ENCODE results near the gene MRPL44. TPM values are rescaled to one million over a fixed set of nuclear protein-coding genes. Genes with fewer than 3 reads are reported as not detected.
A peak's percentile ranks its signal among the peaks of the same experiment; 100 is the strongest.
"Not testable (repeated sequence)": the region's sequence is repeated elsewhere in the genome, so short reads cannot be mapped to it uniquely, and the experiment has no call there.

Gene MRPL44
- total RNA-seq, 1 experiment from 2014 or later, result 58.6 TPM

DNA sequence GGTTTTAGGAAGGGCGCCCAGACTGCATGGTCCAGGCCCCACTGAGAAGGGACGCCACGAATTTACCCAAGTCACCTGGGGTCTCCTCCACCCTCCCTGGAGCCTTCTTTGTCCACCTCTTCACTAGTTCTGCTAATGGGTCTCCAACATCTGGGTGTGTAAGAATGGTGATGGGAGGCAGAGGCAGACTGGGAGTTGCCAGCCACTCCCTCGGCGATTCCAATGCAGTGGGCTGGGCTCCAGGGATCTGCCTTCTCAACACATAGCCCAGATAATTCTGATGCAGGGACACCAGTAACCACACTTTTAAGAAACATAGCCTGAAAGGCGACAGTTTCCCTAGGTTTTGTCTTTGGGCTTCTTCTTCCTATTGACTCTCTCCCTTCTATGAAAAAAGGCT lies 39.1 kb downstream of the MRPL44 start:
- peaks cover 17% of the 10 kb centered on the region for H3K36me3 ChIP-seq
- DNase-seq, result no peak
- no peaks in the 10 kb centered on the region for H3K27me3 ChIP-seq
- no peak overlapping the region for H3K4me3 ChIP-seq
- no peak overlapping the region for H3K27ac ChIP-seq
- H3K4me1 ChIP-seq, result no peaks in the 10 kb centered on the region
- H3K9me3 ChIP-seq (replicated peaks), result no peaks in the 10 kb centered on the region

DNA sequence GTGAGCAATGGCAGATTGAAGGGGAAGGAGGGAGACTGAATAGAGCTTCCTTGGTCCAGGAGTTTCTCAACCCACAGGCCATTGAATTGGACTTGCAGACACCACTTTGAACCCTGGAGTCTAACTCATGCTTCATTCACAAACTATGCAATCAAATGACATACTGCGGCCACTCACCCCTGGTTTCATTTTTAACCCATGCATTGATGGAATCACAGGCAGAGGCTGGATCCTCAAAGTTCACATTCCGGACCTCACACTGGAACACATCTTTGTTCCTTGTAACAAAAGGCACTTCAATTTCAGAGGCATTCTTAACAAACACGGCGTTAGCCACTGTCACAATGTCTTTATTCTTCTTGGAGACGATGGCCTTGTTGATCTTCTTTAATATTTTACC lies 40.7 kb downstream of the MRPL44 start:
- Histone ChIP-seq H3K36me3 (peaks cover 17% of the 10 kb centered on the region), H3K4me3 (no peak overlapping the region), H3K4me1 (no peaks in the 10 kb centered on the region), H3K9me3 (replicated peaks) (no peaks in the 10 kb centered on the region), H3K27me3 (no peaks in the 10 kb centered on the region), H3K27ac (no peak overlapping the region)
- no peak for DNase-seq

DNA sequence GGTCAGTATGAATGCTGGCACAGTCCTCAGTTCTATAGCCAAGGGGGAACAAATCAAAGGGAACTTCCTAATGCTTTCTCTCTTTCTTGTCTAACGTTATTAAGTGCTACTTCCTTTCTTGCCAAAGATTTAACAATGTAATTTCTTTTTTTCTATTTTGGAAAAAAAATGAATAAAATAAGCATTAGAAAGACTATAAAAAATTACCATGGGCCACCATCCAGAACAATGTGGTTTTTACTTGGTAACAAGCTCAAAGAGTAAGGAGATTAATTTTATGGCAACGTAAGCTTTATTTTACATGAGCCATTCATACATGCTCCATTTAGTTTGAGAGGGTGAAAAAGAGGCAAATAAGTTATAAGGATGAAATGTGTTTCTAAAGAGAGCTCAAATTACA lies 41.7 kb downstream of the MRPL44 start:
- Histone ChIP-seq H3K9me3 (replicated peaks) (no peaks in the 10 kb centered on the region), H3K27me3 (no peaks in the 10 kb centered on the region), H3K36me3 (peaks cover 17% of the 10 kb centered on the region), H3K4me3 (no peak overlapping the region), H3K27ac (no peak overlapping the region), H3K4me1 (no peaks in the 10 kb centered on the region)
- DNase-seq, result no peak

DNA sequence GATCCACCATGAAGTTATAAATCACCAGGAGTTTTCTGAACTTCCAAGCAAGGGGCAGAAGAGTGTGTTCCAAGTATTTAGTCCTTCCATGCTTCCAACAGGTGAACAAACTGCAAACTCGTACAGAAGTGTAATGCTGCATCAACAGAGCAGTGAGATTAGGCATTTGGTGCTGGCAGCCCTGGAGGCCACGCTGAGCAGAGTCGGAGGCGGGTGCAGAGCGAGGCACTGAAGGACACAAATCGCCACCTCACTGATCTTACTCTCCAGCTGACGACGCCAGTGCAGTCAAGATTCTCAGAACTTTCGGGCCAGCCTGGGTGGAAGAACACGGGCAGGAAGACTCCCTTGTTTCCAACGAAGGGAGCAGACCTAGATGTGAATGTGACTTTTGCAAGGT lies 42.6 kb downstream of the MRPL44 start:
- H3K4me3 ChIP-seq, result no peak overlapping the region
- no peak for DNase-seq
- H3K4me1 ChIP-seq, result no peaks in the 10 kb centered on the region
- peaks cover 17% of the 10 kb centered on the region for H3K36me3 ChIP-seq
- no peaks in the 10 kb centered on the region for H3K9me3 ChIP-seq (replicated peaks)
- no peaks in the 10 kb centered on the region for H3K27me3 ChIP-seq
- H3K27ac ChIP-seq, result no peak overlapping the region

- not testable (repeated sequence) for H3K27ac ChIP-seq; H3K4me3 ChIP-seq; H3K27me3 ChIP-seq; H3K4me1 ChIP-seq; H3K9me3 ChIP-seq (replicated peaks); DNase-seq
- H3K36me3 ChIP-seq, result peaks cover 17% of the 10 kb centered on the region
These were observed 43.4 kb downstream of the MRPL44 start for GRCh38 chr2:224000662-224001061.

DNA sequence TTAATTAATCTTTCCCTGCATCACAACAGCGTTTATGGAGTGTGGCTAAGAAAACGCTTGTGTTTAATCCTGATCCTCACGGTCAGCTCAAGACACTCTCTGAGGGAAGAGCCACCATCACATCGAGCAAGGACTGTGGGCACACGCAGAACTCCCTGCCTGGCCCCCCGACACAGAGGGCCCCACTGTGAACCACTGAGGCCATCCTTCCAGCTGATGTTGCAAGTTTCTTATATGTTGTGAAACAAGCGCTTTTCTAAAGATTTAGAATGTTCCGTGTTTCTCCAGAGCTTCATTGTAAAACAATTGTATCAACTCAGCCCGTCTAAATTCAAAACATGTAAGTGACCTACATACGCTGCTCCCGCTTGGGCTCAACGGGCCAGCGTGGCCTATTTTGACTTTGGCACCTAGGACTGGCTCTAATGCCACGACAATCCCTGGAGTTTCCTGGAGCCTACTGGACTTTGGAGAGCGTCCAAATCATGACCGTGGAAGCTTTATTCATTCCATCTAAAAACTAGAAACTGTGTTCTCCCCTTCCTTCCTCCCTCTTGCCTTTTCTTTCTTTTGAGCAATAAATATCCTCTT lies 46.9 kb downstream of the MRPL44 start:
- Histone ChIP-seq H3K27me3 (no peaks in the 10 kb centered on the region), H3K4me3 (no peak overlapping the region), H3K36me3 (peaks cover 13% of the 10 kb centered on the region), H3K4me1 (no peaks in the 10 kb centered on the region), H3K9me3 (replicated peaks) (no peaks in the 10 kb centered on the region), H3K27ac (no peak overlapping the region)
- no peak for DNase-seq

DNA sequence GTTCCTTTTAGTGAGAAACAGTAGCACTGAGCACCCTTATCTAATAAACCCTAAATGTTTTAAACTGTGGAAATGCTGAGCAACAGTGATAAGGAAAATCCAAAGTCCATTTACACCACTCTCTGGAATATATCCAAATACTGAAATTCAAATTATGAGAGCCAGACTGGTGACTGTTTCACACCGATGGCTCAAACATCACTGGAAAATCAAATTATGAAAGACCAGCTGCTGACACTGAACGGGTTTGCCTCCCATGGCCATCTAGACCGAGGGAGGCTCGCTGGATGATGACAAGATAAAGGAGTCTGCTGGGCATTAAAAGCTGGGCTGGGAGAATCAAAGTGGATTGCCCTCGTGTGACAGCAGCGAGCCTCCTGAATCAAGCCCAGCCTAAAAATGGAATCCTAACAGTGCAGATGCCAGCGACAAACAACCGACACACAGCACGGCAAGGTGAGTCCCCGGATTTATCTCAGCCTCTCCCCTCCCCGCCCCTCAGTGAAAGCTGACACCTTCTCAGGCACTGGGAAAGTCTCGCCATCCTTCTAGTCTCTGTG lies 51.5 kb downstream of the MRPL44 start:
- Histone ChIP-seq H3K4me1 (peaks cover 11% of the 10 kb centered on the region), H3K36me3 (0 out of 2 replicates have a peak, but pooled peaks cover 2% of the 10 kb centered on the region), H3K27ac (no peak overlapping the region), H3K9me3 (replicated peaks) (0 out of 2 replicates have a peak, but pooled peaks cover 4% of the 10 kb centered on the region), H3K4me3 (no peak overlapping the region), H3K27me3 (no peaks in the 10 kb centered on the region)
- no peak for DNase-seq

DNA sequence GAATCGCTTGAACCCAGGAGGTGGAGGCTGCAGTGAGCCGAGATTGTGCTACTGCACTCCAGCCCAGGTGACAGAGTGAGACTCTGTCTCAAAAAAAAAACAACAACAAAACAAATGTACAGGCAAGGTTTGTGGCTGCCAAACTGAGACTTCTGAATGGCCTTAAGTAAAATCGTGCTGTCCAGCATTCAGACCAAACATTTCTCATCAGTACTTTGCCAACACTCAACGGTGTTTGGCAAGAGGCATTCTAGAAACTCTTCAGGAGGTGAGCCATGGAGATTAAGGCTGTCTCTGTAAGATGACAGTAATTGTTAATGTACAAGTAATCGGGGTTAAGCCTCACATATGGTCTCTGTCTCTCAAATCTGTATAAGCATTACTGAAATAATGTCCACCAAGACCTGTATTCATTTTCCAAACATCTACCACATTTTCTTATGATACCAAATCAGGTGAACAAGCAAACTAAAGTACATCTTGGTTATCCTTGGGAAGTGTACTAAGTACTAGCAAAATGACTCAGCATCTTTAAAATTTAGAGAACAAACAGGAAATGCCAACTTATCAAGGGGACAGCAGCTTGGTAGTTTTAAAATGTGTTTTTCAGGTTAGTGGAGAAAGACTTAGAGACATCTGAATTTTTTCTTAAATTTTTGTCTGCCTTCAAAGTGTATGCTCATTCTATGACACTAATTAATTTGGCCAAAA lies 52.5 kb downstream of the MRPL44 start:
- Histone ChIP-seq H3K27me3 (no peaks in the 10 kb centered on the region), H3K4me3 (no peak overlapping the region), H3K36me3 (0 out of 2 replicates have a peak, but pooled peaks cover 2% of the 10 kb centered on the region), H3K9me3 (replicated peaks) (0 out of 2 replicates have a peak, but pooled peaks cover 4% of the 10 kb centered on the region), H3K27ac (no peak overlapping the region), H3K4me1 (peaks cover 21% of the 10 kb centered on the region)
- no peak for DNase-seq

DNA sequence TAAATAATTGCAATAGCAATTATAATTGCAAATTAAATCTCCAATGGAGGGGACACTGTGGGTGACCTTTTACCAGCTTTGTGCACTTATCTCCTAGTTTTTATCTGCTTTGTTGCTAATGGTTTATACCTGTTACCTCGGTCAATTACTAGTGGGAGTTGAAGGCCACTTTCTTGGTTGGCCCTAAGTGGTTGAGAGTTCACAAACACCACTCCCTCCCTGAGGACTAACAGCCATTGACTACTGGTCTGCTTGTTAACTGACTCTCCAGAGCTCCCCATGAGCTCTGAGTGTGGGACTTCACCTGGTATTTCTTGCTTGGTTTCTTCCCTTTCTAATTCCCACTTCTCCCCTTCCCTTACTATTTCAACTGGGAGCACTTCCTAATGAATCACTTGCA lies 54.6 kb downstream of the MRPL44 start:
- Histone ChIP-seq H3K36me3 (0 out of 2 replicates have a peak, but pooled peaks cover 2% of the 10 kb centered on the region), H3K27me3 (no peaks in the 10 kb centered on the region), H3K9me3 (replicated peaks) (0 out of 2 replicates have a peak, but pooled peaks cover 4% of the 10 kb centered on the region), H3K4me1 (peaks cover 21% of the 10 kb centered on the region), H3K4me3 (no peak overlapping the region), H3K27ac (no peak overlapping the region)
- DNase-seq, result no peak

DNA sequence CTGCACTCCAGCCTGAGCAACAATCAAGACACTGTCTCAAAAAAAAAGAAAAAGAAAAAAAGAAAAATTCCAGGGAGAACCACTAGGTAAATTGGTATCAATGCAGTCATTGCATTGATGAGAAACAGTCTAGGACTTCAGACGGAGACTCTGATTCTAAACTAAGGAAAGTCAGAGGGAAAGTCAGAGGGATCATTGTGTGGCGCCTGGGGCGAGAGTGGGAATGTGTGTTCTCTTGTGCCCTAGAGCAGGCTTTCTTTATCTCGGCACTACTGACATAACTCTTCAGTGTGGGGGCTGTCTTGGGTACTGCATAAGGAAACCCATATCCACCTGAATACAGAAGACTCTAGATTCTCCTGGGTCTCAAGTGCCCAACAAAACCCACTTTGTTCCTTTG lies 57.1 kb downstream of the MRPL44 start:
- Histone ChIP-seq H3K4me1 (peaks cover 21% of the 10 kb centered on the region), H3K27me3 (no peaks in the 10 kb centered on the region), H3K27ac (peak overlapping the region; percentile 49), H3K36me3 (0 out of 2 replicates have a peak, but pooled peaks cover 2% of the 10 kb centered on the region), H3K9me3 (replicated peaks) (0 out of 2 replicates have a peak, but pooled peaks cover 4% of the 10 kb centered on the region), H3K4me3 (no peak overlapping the region)
- no peak for DNase-seq

DNA sequence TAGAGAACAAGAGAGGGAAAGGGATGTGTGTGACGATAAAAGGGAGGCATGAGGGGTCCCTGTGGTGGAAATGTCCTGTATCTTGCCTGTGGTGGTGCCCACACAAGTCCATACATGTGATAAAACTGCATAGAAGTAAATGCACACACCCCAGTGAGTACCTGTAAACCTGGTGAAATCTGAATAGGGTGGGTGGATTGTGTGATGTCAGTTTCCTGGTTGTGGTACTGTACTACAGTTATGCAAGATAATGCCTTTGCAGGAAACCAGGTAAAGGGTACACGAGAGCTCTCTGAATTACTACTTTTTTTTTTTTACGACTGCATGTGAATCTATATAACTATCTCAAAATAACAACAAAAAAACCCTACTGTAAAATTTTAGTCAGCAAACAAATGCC lies 59.7 kb downstream of the MRPL44 start:
- no peak for DNase-seq
- H3K36me3 ChIP-seq, result no peaks in the 10 kb centered on the region
- no peaks in the 10 kb centered on the region for H3K27me3 ChIP-seq
- peaks cover 16% of the 10 kb centered on the region for H3K4me1 ChIP-seq
- no peak overlapping the region for H3K27ac ChIP-seq
- no peaks in the 10 kb centered on the region for H3K9me3 ChIP-seq (replicated peaks)
- H3K4me3 ChIP-seq, result no peak overlapping the region

Other genes with a start within 250 kb of the MRPL44 start
- gene AP1S3, start 119.9 kb upstream of the MRPL44 start, total RNA-seq (2014; rRNA removed; shearing (Covaris generic)), result not detected in 2 replicates
- 76.8 and 82.0 TPM in 2 replicates for gene WDFY1, start 12.1 kb upstream of the MRPL44 start, total RNA-seq (2014; rRNA removed; shearing (Covaris generic))
- 48.2 and 51.1 TPM in 2 replicates for gene SERPINE2, start 81.8 kb downstream of the MRPL44 start, total RNA-seq (2014; rRNA removed; shearing (Covaris generic))

Data from SJCRH30 (cell line).